Amygdala (tissue), 56 donors: ENCODE results near the gene RRBP1.

Experiments used
- DNase-seq, 56 donors: peaks; one replicate each; lab custom pipeline; 2025; lab: John Stamatoyannopoulos, UW

Gene RRBP1

GRCh38 chr20:17650301-17651128 is 31.5 kb downstream of the RRBP1 start:
- DNase-seq = peak in 1 of 56 donors; percentile 29

GRCh38 chr20:17648791-17649730 is 33.0 kb downstream of the RRBP1 start:
- no peak for DNase-seq

GRCh38 chr20:17648315-17648646 is 33.8 kb downstream of the RRBP1 start:
- DNase-seq = peak in 2 of 56 donors; percentile 11 to 22

GRCh38 chr20:17647391-17648314 is 34.4 kb downstream of the RRBP1 start:
- no peak for DNase-seq

GRCh38 chr20:17646961-17647301 is 35.1 kb downstream of the RRBP1 start:
- no peak for DNase-seq

- no peak for DNase-seq
Measured at GRCh38 chr20:17646209-17646960, 35.7 kb downstream of the RRBP1 start.

GRCh38 chr20:17645546-17646208 is 36.4 kb downstream of the RRBP1 start:
- no peak for DNase-seq

GRCh38 chr20:17645010-17645409 is 37.0 kb downstream of the RRBP1 start:
- no peak for DNase-seq

- no peak for DNase-seq
Measured at GRCh38 chr20:17644451-17644850, 37.6 kb downstream of the RRBP1 start.

GRCh38 chr20:17643531-17644188 is 38.4 kb downstream of the RRBP1 start:
- peak in 1 of 56 donors; percentile 12 for DNase-seq

GRCh38 chr20:17642404-17643269 is 39.4 kb downstream of the RRBP1 start:
- no peak for DNase-seq

- peak in 20 of 56 donors; percentile 11 to 57 (median 22) for DNase-seq
Measured at GRCh38 chr20:17641993-17642392, 40.0 kb downstream of the RRBP1 start.

- no peak for DNase-seq
Measured at GRCh38 chr20:17641520-17641964, 40.5 kb downstream of the RRBP1 start.

- DNase-seq = no peak
Measured at GRCh38 chr20:17640875-17641378, 41.1 kb downstream of the RRBP1 start.

- DNase-seq = no peak
Measured at GRCh38 chr20:17640146-17640874, 41.7 kb downstream of the RRBP1 start.

GRCh38 chr20:17638835-17639407 is 43.1 kb downstream of the RRBP1 start:
- DNase-seq = no peak
